GM12874 (cell line): ENCODE measurements around the gene PACSIN1.

ENCODE experiments used
- TF ChIP-seq, protein P1 (sequence below): IDR thresholded peaks from 2 replicates; pipeline ENCODE4 v1.5.1; 2011; ENCODE audit warnings: low read depth, mild to moderate bottlenecking, control low read depth, low read length, moderate library complexity; ENCODE audit not compliant: insufficient read depth

Gene PACSIN1

DNA sequence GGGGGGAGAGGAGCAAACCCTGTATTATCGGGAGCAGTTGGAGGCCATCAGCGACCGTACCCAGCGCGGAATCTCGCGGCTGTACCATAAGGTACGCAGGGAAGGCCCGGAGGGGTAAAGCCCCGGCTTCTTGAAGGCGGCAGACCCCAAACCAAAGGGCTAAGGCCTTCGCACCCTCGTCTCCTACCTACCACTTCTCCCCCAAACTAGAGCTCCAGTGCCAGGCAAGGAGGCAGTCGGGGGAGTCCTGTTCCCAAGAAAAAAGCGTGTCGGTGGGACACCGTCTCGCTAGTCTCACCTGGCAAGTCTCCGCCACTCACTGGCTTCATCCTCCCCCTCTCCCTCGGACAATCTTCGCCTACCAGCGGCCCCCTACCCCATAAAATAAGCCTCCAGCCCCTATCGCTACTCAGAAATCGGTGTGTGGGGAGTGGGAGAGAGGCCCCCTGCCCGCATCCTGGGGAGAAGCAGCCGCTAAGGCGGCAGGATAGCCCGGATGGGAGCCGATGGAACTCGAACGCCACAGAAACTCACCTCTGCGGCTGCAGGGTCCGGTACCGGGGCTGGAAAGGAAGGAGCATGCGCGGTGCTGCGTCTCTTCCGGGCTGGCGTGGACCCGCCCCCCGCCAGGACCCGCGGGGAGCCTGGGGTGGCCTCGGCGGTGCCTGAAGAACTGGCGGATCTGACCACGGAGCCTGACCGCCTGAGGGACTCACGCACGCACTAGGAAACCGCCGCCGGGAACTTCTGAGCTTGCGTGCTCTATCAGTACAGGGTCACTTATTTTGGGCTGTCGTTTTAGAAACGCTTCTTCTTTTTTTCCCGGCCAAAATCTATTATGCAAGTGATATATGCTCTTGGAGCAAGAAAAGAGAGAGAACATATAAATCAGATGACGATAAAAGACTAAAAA lies 40.1 kb upstream of the PACSIN1 start, which contains the start of gene RPS10:
TSS of gene RPS10 (minus strand) at position 572 of the 913 bp plus-strand sequence. CDS start 848 bp downstream, outside the sequence.
- TF ChIP-seq, protein P1, sequence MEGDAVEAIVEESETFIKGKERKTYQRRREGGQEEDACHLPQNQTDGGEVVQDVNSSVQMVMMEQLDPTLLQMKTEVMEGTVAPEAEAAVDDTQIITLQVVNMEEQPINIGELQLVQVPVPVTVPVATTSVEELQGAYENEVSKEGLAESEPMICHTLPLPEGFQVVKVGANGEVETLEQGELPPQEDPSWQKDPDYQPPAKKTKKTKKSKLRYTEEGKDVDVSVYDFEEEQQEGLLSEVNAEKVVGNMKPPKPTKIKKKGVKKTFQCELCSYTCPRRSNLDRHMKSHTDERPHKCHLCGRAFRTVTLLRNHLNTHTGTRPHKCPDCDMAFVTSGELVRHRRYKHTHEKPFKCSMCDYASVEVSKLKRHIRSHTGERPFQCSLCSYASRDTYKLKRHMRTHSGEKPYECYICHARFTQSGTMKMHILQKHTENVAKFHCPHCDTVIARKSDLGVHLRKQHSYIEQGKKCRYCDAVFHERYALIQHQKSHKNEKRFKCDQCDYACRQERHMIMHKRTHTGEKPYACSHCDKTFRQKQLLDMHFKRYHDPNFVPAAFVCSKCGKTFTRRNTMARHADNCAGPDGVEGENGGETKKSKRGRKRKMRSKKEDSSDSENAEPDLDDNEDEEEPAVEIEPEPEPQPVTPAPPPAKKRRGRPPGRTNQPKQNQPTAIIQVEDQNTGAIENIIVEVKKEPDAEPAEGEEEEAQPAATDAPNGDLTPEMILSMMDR = no peak

DNA sequence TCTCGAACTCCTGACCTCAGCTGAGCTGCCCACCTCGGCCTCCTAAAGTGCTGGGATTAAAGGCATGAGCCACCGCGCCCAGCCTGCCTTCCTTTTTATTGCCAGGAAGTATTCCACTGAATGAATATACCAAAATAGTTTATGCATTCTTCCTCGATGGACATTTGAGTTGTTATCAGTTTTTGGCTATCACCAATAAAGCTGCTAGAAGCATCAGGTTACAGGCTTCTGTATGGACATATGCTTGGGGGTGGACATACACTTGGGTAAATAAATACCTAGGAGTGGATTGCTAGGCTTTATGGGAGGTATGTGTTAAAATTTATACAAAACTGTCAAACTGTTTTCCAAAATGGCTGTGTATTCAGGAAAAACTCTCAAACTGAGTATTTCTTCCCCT lies 30.0 kb upstream of the PACSIN1 start:
- TF ChIP-seq, protein P1 = no peak

DNA sequence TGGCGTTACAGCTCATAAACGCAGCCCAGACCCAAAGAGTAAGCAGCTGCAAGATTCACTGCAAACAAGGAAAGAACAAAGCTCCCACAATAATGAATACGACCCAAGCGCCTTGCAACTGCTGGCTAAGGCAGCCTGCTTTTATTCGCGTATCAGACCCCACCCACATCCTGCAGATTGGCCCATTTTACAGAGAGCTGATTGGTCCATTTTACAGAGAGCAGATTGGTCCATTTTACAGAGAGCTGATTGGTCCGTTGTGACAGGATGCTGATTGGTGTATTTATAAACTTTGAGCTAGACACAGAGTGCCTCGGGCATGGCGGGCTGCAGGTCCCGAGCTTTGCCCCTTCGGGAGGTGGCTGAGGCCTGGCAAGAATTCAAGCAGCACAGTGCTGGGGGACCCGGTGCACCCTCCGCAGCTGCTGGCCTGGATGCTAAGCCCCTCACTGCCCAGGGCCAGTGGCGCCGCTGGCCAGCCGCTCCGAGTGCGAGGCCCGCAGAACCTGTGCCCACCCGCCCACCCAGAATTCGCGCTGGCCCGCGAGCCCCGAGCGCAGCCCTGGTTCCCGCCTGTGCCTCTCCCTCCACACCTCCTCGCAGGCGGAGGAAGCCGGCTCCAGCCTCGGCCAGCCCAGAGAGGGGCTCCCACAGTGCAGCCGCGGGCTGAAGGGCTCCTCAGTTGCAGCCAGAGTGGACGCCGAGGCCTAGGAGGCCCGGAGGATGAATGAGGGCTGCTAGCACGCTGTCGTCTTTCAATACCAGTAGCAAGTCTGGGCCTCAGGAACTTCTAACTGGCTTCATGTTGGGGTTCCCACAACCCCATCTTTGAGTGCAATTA lies 28.9 kb upstream of the PACSIN1 start:
- TF ChIP-seq, protein P1 = no peak

DNA sequence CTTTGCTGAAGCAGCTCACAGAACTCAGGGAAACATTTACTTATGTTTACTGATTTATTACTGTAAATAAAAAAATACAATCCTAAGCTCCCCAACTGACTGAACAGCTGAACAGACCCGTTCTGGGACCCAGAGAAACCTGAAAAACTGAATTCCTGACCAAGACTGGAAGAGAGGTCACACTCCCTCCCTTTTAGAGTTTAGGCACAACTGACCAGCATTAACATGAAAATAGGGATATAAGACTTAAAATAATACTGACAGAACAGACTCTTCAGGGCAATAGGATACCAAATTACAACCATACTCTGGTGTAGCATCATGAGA lies 28.3 kb upstream of the PACSIN1 start:
- TF ChIP-seq, protein P1 = no peak

DNA sequence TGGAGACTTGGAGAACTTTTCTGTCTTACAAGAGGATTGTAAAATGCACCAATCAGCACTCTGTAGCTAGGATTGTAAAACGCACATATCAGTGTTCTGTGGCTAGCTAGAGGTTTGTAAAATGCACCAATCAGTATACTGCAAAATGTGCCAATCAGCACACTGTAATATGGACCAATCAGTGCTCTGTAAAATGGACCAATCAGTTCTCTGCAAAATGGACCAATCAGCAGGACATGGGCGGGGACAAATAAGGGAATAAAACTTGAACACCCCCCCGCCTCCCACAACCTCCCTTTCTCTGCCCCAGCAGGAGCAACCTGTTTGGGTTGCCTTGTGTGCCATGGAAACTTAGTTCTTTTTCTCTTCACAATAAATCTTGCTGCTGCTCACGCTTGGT lies 27.2 kb upstream of the PACSIN1 start:
- TF ChIP-seq, protein P1 = no peak

DNA sequence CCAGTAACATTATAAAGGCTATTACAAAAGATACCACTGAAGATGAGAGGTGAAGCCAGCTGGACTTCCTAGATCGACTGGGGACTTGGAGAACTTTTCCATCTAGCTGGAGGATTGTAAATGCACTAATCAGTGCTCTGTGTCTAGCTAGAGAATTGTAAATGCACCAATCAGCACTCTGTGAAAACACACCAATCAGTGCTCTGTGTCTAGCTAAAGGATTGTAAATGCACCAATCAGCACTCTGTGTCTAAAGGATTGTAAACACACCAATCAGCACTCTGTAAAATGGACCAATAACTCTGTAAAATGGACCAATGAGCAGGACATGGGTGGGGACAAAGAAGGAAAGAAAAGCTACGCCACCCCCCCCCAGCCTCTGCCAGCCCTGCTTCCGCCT lies 26.4 kb upstream of the PACSIN1 start:
- TF ChIP-seq, protein P1 = no peak

DNA sequence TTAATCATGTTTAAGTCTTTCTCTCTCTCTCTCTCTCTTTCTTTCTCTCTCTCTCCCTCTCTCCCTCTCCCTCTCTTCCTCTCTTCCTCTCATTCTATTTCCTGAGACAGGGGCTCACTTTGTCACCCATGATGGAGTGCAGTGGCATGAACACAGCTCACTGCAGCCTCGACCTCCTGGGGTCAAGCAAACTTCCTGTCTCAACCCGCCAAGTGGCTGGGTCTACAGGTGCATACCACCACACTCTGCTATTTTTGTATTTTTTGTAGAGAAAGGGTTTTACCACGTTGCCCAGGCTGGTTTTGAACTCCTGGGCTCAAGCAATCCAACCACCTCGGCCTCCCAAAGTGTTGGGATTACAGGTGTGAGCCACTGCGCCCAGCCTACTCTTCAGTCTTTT lies 24.4 kb upstream of the PACSIN1 start:
- TF ChIP-seq, protein P1 = no peak
